ENCODE measurements around the gene TRIM38.
"Not testable (repeated sequence)": the region's sequence is repeated elsewhere in the genome, so short reads cannot be mapped to it uniquely, and the experiment has no call there.

The TRIM38 gene

GRCh38 chr6:26009817-26010216 is 47.2 kb downstream of the TRIM38 start:
- DNase-seq: no peak

- no peak for DNase-seq
Measured at GRCh38 chr6:26012061-26012460, 49.5 kb downstream of the TRIM38 start.

- DNase-seq: not testable (repeated sequence)
Measured at GRCh38 chr6:26014386-26014785, 51.8 kb downstream of the TRIM38 start.

- DNase-seq: peak in 1 of 5 experiments; percentile 64
Measured at GRCh38 chr6:26016245-26016962, 53.8 kb downstream of the TRIM38 start.

GRCh38 chr6:26016963-26017631 is 54.5 kb downstream of the TRIM38 start:
- peak in 1 of 5 experiments; percentile 50 for DNase-seq

GRCh38 chr6:26017632-26017966 is 55.0 kb downstream of the TRIM38 start:
- DNase-seq: peak; percentile 26 to 92 (median 52)

- DNase-seq: no peak
Measured at GRCh38 chr6:26019261-26019830, 56.7 kb downstream of the TRIM38 start.

- DNase-seq: no peak
Measured at GRCh38 chr6:26019967-26020328, 57.3 kb downstream of the TRIM38 start.

GRCh38 chr6:26020329-26021000 is 57.9 kb downstream of the TRIM38 start:
- peak; percentile 32 to 96 (median 71) for DNase-seq

GRCh38 chr6:26021001-26021349 is 58.4 kb downstream of the TRIM38 start:
- peak in 1 of 5 experiments; percentile 33 for DNase-seq

- peak; percentile 59 to 98 (median 78) for DNase-seq
Measured at GRCh38 chr6:26021350-26022131, 58.9 kb downstream of the TRIM38 start.

- peak in 1 of 5 experiments; percentile 86 for DNase-seq
Measured at GRCh38 chr6:26022132-26022472, 59.5 kb downstream of the TRIM38 start.

- no peak for DNase-seq
Measured at GRCh38 chr6:26022737-26023136, 60.1 kb downstream of the TRIM38 start.

- no peak for DNase-seq
Measured at GRCh38 chr6:26024651-26025046, 62.0 kb downstream of the TRIM38 start.

- DNase-seq: peak in 1 of 5 experiments; percentile 61
Measured at GRCh38 chr6:26025047-26025893, 62.7 kb downstream of the TRIM38 start.

- DNase-seq: peak; percentile 71 to 98 (median 88)
Measured at GRCh38 chr6:26025894-26026832, 63.6 kb downstream of the TRIM38 start.

GRCh38 chr6:26026833-26027490 is 64.4 kb downstream of the TRIM38 start:
- peak; percentile 51 to 98 (median 79) for DNase-seq

- no peak for DNase-seq
Measured at GRCh38 chr6:26027491-26028211, 65.0 kb downstream of the TRIM38 start.

- DNase-seq: no peak
Measured at GRCh38 chr6:26028212-26028745, 65.7 kb downstream of the TRIM38 start.
